ENCODE measurements around the gene CLOCK.
A peak's percentile ranks its signal among the peaks of the same experiment; 100 is the strongest.

Gene CLOCK, protein sequence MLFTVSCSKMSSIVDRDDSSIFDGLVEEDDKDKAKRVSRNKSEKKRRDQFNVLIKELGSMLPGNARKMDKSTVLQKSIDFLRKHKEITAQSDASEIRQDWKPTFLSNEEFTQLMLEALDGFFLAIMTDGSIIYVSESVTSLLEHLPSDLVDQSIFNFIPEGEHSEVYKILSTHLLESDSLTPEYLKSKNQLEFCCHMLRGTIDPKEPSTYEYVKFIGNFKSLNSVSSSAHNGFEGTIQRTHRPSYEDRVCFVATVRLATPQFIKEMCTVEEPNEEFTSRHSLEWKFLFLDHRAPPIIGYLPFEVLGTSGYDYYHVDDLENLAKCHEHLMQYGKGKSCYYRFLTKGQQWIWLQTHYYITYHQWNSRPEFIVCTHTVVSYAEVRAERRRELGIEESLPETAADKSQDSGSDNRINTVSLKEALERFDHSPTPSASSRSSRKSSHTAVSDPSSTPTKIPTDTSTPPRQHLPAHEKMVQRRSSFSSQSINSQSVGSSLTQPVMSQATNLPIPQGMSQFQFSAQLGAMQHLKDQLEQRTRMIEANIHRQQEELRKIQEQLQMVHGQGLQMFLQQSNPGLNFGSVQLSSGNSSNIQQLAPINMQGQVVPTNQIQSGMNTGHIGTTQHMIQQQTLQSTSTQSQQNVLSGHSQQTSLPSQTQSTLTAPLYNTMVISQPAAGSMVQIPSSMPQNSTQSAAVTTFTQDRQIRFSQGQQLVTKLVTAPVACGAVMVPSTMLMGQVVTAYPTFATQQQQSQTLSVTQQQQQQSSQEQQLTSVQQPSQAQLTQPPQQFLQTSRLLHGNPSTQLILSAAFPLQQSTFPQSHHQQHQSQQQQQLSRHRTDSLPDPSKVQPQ

DNA sequence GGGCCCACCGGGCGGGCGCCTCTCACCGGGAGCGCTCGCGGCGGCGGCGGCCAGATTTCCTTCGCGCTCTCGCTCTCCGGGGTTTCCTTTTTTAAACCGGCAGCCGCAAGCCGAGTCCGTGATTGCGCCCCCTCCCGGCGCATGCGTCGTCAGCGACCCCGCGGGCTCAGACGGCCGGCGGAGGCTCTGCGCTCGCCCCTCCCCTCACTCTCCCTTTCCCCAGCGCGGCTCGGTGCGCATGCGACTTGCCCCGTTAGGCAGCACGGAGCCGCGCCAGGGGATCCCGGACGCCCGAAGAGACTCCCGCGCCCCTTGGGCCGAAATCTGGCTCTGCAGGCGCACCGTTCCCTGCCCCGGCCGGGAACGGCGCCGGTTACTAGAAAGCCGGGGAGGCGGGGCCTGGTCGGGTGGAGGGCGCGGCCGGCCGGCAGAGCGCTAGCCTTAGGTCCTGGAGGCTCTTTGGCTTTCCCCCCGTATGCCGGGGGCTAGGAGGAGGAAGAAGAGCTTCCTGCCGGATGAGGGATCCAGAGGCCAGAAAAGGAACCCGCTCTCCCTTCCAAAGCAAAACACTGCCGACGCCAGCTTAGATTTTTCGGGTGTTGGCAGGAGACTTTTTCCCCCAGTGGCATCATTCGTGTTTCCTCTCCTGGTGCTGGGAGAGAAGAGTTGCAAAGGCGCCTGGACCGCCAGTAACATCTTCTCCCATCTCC, at the start of gene CLOCK:
Gene CLOCK (minus strand): TSS at position 154 of the 710 bp plus-strand sequence. CDS start 64,124 bp downstream, outside the sequence.
- Histone ChIP-seq H3K36me3 (ENCODE audit: control insufficient read depth in 2 of 2, insufficient read depth in 1 of 2, low read length in 2 of 2) (no peaks in the 10 kb centered on the region), H3K4me3 (ENCODE audit: low read depth, low read length) (peak within 1 kb of the TSS; percentile 66), H3K9me3 (ENCODE audit: control insufficient read depth, insufficient read depth, low read depth, low read length) (no peaks in the 10 kb centered on the region), H3K27ac (ENCODE audit: extremely low read depth, low read depth, low read length) (peak within 1 kb of the TSS; percentile 84), H3K4me1 (ENCODE audit: control insufficient read depth, insufficient read depth, low read length) (no peaks in the 10 kb centered on the region)
- ChIA-PET POLR2A (interaction anchor here (0.6 to 2.4 kb wide), 5 partner anchors 17 to 202 kb away, joined by 3 to 14 read pairs (median 6); partner anchors contain the start of gene TMEM165), CTCF (interaction anchor here (0.6 to 0.7 kb wide), 3 partner anchors 175 to 547 kb away, joined by 3 read pairs; no protein-coding TSS in a partner anchor)
- TF ChIP-seq ZNF423 (tag by site-specific recombination; IDR thresholded peaks at IDR 0.05) (no peak), ZNF335 (tag by site-specific recombination; conservative IDR thresholded peaks at IDR 0.05) (peak; percentile 88), ZNF792 (tag by site-specific recombination; IDR thresholded peaks at IDR 0.05) (no peak), SP7 (tag by site-specific recombination; IDR thresholded peaks at IDR 0.05) (0 out of 2 replicates have a peak, but pooled peaks have one; percentile 19), ZNF341 (tag by site-specific recombination; IDR thresholded peaks at IDR 0.05; ENCODE audit: low read depth) (peak; percentile 64), ZNF658 (tag by site-specific recombination; IDR thresholded peaks at IDR 0.05) (no peak), ZNF629 (tag by site-specific recombination; IDR thresholded peaks at IDR 0.05) (no peak), ZNF776 (tag by site-specific recombination; IDR thresholded peaks at IDR 0.05; ENCODE audit: borderline replicate concordance) (no peak), ZFP3 (tag by site-specific recombination; IDR thresholded peaks at IDR 0.05; ENCODE audit: low read depth) (no peak), ZNF707 (tag by site-specific recombination; IDR thresholded peaks at IDR 0.05) (no peak), ZNF600 (tag by site-specific recombination; IDR thresholded peaks at IDR 0.05) (peak; percentile 53), ZNF433 (tag by site-specific recombination; IDR thresholded peaks at IDR 0.05; ENCODE audit: low read depth) (no peak), ZNF768 (tag by site-specific recombination; IDR thresholded peaks at IDR 0.05) (no peak), ZNF354C (tag by site-specific recombination; IDR thresholded peaks at IDR 0.05; ENCODE audit: borderline replicate concordance, low read depth) (no peak), GLIS1 (tag by site-specific recombination; IDR thresholded peaks at IDR 0.05) (0 out of 2 replicates have a peak, but pooled peaks have one; percentile 48), KLF1 (tag by site-specific recombination; IDR thresholded peaks at IDR 0.05) (no peak), ZFP69B (tag by site-specific recombination; IDR thresholded peaks at IDR 0.05) (peak; percentile 98), EGR2 (tag by site-specific recombination; IDR thresholded peaks at IDR 0.05; ENCODE audit: low read depth) (no peak), ZNF112 (tag by site-specific recombination; IDR thresholded peaks at IDR 0.05) (no peak), ZFHX2 (tag by site-specific recombination; conservative IDR thresholded peaks at IDR 0.05) (no peak), OVOL3 (tag by site-specific recombination; IDR thresholded peaks at IDR 0.05) (no peak), ZNF221 (tag by site-specific recombination; IDR thresholded peaks at IDR 0.05; ENCODE audit: borderline replicate concordance) (no peak), ZNF670 (tag by site-specific recombination; IDR thresholded peaks at IDR 0.05; ENCODE audit: low read depth) (no peak), ZSCAN23 (tag by site-specific recombination; IDR thresholded peaks at IDR 0.05) (no peak)
- TF ChIP-seq, protein P1, sequence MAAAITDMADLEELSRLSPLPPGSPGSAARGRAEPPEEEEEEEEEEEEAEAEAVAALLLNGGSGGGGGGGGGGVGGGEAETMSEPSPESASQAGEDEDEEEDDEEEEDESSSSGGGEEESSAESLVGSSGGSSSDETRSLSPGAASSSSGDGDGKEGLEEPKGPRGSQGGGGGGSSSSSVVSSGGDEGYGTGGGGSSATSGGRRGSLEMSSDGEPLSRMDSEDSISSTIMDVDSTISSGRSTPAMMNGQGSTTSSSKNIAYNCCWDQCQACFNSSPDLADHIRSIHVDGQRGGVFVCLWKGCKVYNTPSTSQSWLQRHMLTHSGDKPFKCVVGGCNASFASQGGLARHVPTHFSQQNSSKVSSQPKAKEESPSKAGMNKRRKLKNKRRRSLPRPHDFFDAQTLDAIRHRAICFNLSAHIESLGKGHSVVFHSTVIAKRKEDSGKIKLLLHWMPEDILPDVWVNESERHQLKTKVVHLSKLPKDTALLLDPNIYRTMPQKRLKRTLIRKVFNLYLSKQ (tag by site-specific recombination; IDR thresholded peaks at IDR 0.05; ENCODE audit: borderline replicate concordance) = no peak
- TF ChIP-seq, protein P2, sequence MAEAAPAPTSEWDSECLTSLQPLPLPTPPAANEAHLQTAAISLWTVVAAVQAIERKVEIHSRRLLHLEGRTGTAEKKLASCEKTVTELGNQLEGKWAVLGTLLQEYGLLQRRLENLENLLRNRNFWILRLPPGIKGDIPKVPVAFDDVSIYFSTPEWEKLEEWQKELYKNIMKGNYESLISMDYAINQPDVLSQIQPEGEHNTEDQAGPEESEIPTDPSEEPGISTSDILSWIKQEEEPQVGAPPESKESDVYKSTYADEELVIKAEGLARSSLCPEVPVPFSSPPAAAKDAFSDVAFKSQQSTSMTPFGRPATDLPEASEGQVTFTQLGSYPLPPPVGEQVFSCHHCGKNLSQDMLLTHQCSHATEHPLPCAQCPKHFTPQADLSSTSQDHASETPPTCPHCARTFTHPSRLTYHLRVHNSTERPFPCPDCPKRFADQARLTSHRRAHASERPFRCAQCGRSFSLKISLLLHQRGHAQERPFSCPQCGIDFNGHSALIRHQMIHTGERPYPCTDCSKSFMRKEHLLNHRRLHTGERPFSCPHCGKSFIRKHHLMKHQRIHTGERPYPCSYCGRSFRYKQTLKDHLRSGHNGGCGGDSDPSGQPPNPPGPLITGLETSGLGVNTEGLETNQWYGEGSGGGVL (tag by site-specific recombination; IDR thresholded peaks at IDR 0.05) = peak; percentile 45; the same call in 1 of the 2 replicates
- TF ChIP-seq, protein P3, sequence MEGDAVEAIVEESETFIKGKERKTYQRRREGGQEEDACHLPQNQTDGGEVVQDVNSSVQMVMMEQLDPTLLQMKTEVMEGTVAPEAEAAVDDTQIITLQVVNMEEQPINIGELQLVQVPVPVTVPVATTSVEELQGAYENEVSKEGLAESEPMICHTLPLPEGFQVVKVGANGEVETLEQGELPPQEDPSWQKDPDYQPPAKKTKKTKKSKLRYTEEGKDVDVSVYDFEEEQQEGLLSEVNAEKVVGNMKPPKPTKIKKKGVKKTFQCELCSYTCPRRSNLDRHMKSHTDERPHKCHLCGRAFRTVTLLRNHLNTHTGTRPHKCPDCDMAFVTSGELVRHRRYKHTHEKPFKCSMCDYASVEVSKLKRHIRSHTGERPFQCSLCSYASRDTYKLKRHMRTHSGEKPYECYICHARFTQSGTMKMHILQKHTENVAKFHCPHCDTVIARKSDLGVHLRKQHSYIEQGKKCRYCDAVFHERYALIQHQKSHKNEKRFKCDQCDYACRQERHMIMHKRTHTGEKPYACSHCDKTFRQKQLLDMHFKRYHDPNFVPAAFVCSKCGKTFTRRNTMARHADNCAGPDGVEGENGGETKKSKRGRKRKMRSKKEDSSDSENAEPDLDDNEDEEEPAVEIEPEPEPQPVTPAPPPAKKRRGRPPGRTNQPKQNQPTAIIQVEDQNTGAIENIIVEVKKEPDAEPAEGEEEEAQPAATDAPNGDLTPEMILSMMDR (tag by site-specific recombination; IDR thresholded peaks at IDR 0.05) = peak; percentile 90
- TF ChIP-seq, protein P4, sequence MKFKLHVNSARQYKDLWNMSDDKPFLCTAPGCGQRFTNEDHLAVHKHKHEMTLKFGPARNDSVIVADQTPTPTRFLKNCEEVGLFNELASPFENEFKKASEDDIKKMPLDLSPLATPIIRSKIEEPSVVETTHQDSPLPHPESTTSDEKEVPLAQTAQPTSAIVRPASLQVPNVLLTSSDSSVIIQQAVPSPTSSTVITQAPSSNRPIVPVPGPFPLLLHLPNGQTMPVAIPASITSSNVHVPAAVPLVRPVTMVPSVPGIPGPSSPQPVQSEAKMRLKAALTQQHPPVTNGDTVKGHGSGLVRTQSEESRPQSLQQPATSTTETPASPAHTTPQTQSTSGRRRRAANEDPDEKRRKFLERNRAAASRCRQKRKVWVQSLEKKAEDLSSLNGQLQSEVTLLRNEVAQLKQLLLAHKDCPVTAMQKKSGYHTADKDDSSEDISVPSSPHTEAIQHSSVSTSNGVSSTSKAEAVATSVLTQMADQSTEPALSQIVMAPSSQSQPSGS (tag by site-specific recombination; IDR thresholded peaks at IDR 0.05; ENCODE audit: low read depth) = no peak

All from HEK293 (cell line).